NCI-H2107 treated with DMSO at 0.1 percent for 48 hours (cell line): Measurements from ENCODE around the gene SERINC3.
"Not testable (repeated sequence)": the region's sequence is repeated elsewhere in the genome, so short reads cannot be mapped to it uniquely, and the experiment has no call there.

Experiments used
- DNase-seq: peaks from one replicate; lab custom pipeline; 2025; ENCODE audit not compliant: unreplicated experiment; lab: John Stamatoyannopoulos, UW

Gene SERINC3

GRCh38 chr20:44494681-44495080 is 27.2 kb downstream of the SERINC3 start:
- DNase-seq, result no peak

GRCh38 chr20:44494266-44494665 is 27.6 kb downstream of the SERINC3 start:
- no peak for DNase-seq

DNA sequence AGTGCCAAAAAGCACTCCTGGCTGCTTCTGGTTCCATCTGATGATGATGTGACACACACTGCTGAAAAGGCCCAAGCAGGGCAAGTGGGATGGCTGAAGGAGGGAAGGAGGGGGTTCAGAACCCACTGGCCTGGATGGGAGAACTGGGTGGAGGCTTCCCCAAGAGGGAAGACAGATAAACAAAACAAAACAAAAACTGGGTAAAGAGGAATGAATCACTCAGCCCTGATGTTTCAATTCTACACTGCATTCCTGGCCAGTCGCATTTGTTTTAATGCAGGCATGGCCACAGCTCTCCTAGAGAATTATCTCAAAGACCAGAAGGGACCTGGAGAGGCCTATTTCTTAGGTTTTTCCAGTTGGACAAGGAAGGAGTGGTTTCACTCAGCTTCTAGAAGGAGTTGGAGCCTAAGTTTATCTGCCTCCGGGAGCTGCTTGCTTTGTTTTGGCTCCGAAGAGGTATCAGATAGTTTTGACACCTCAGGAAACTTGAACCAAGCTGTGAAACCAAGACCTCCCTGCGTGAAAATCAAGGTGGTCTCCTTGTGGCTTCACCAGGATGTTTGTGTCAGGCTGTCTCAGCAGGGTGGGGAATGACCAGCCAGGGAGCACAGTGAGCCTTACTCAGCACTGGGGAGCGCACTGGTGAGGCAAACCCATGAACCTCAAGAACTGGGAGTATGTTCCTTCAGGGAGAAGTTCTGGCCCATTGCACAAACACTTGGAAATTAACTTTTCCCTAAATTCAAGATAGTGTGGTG is 30.1 kb downstream of the SERINC3 start:
- DNase-seq, result no peak

DNA sequence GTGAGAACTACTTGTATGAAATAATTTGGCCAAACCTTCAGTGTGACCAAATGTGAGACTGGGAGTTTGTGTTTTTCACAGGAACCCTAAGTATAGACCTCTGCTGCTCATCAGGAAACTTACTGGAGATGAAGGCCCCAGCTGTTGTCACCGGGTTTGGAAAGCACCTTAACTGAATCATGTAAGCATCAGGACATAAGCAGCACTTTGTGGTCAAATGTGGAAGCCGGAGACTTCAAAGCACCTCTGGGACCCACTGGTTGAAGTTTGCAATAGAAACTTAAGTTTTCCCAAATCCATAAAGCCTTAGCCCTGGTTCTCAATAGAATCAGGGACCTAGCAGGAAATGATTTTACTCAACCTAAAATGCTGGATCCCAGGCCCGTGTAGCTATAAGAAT is 31.9 kb downstream of the SERINC3 start:
- DNase-seq, result no peak

GRCh38 chr20:44489223-44489622 is 32.6 kb downstream of the SERINC3 start:
- DNase-seq, result no peak

DNA sequence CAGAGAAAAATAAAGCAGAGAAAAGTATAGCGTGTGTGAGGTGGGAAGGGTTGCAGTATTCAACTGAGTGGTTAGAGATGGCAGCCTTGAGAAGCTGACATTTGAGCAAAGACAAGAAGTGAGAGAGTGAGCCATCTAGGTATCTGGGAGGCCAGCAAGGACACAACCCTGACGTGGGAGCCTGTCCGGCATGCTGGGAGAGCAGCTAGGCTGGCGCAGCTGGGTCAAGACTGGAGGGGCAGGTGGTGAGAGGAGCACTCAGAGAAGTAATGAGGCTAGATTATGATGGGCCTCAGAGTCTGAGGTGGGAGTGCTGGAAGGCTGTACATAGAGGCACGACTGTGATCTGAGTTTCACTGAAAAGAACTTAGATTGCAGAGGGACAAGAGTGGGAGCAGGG is 33.3 kb downstream of the SERINC3 start:
- no peak for DNase-seq

- DNase-seq, result no peak
These were observed 36.1 kb downstream of the SERINC3 start for GRCh38 chr20:44485830-44486198.

- DNase-seq, result no peak
These were observed 36.6 kb downstream of the SERINC3 start for GRCh38 chr20:44485078-44485829.

DNA sequence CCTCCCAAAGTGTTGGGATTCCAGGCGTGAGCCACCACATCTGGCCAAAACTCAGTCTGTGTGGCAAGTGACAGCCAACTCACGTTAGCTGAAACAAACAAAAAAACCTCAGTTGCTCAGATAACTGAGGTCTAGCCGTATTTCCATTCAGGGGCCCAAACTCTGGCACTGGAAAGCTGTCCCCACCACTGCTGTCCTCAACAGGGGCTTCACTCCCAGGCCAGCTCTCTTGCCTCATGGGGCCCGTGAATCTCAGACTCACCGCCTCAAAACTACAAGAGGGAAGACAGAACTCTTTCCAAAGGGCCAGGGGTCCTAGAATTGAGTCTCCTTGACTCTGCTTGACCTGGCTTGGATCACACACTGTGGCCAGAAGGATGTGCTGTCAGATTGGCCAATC is 38.8 kb downstream of the SERINC3 start:
- DNase-seq, result no peak

GRCh38 chr20:44481719-44482416 is 40.0 kb downstream of the SERINC3 start:
- DNase-seq, result peak; percentile 15

- DNase-seq, result no peak
These were observed 41.8 kb downstream of the SERINC3 start for GRCh38 chr20:44480097-44480496.

DNA sequence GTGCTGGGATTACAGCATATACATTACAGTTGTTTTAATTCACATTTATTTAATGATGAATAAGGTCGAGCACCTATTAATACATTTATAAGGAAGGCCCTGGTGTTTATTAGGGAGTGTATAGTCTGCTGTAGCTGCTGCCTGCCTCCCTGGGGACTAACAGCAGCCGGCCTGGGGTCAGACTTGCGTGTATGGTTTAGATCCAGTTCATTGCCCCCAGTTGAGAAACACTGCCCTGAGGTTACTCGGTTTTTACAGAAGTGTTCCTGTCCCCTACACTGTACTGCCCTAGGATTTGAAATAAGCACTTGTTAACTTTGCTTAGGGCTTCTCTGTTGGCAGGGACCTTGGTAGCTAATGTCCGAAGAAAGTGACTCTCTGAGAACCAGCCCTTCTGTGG is 42.2 kb downstream of the SERINC3 start:
- no peak for DNase-seq

GRCh38 chr20:44478206-44478605 is 43.7 kb downstream of the SERINC3 start:
- no peak for DNase-seq

- no peak for DNase-seq
These were observed 44.7 kb downstream of the SERINC3 start for GRCh38 chr20:44477151-44477550.

- DNase-seq, result peak; percentile 3
These were observed 45.9 kb downstream of the SERINC3 start, which contains the start of gene TTPAL for GRCh38 chr20:44475694-44476560. Gene TTPAL, plus strand, starts transcription at chr20:44475874. Its CDS starts 4,126 bp downstream, at chr20:44480000.

DNA sequence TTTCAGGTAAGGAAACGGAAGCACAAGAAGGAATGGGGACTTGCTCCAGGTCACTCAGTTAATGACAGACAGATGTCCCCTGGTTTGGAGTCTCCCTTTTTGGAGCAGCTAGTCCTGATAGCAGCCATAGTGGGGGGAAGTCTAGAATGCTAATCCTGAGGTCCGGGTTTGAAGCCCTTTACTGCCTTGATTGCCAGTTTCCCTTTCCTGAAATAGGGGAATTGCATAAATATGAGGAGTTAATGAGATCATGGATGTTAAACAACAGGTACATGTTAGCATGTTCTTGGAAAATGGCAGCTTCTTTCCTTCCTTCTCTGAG is 46.5 kb downstream of the SERINC3 start:
- DNase-seq, result no peak

GRCh38 chr20:44472283-44472682 is 49.6 kb downstream of the SERINC3 start:
- DNase-seq, result not testable (repeated sequence)

- DNase-seq, result no peak
These were observed 50.4 kb downstream of the SERINC3 start for GRCh38 chr20:44471481-44471882.

- DNase-seq, result no peak
These were observed 51.5 kb downstream of the SERINC3 start for GRCh38 chr20:44470327-44470726.

DNA sequence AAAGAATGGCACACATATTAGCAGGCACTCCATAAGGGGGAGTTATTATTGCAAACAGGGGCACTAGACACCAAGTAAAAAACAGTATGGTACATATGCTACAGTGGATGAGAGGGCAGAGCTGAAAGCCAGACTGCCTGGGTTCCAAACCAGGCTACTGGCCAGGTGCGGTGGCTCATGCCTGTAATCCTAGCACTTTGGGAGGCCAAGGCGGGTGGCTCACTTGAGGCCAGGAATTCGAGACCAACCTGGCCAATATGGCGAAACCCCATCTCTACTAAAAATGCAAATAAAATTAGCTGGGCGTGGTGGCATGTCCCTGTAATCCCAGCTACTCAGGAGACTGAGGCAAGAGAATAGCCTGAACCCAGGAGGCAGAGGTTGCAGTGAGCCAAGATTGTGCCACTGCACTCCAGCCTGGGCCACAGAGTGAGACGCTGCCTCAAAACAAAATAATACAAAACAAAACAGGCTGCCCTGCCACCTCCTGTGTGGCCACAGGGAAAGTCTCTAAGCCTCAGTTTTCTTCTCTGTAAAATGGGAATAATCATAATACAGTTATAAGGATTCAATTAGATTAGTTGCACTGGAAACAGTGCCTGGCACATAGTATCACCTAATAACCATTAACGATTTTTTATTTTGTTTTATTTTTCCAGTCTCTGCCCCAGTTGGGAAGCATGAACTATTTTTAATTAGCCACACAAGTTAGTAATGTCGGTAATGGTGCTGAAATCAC is 53.7 kb downstream of the SERINC3 start:
- no peak for DNase-seq
